CD8-positive, alpha-beta memory T cell (primary cell): ENCODE data around the gene CLEC4C. TPM values are rescaled to one million over a fixed set of nuclear protein-coding genes. Genes with fewer than 3 reads are reported as not detected.
"Not testable (repeated sequence)": the region's sequence is repeated elsewhere in the genome, so short reads cannot be mapped to it uniquely, and the experiment has no call there.

ENCODE experiments used
- CTCF ChIA-PET: fragments of 350-600 bp; sonication (Branson Sonifier 250); formaldehyde crosslinking; loops from one replicate; lab custom pipeline; 2021; ENCODE audit warnings: antibody characterized with exemption; lab: Charles Lee
- POLR2A ChIA-PET: fragments of 350-600 bp; sonication (Branson Sonifier 250); formaldehyde crosslinking; loops from one replicate; lab custom pipeline; 2021; ENCODE audit warnings: antibody characterized with exemption; lab: Charles Lee
- DNase-seq, 5 donors: peaks; one replicate each; pipeline versions ENCODE4 v3.0.0 to v3.0.0-alpha.2; 2020 to 2022; ENCODE audit warnings: mixed read lengths in 1 of 5
- H3K27ac ChIP-seq: one replicate; pipeline ENCODE4 v1.7.0; 2013; ENCODE audit warnings: low read depth, mild to moderate bottlenecking, low read length, moderate library complexity
- H3K27me3 ChIP-seq: 2 replicates; pipeline ENCODE4 v1.7.0; 2013; ENCODE audit warnings: low read length, mild to moderate bottlenecking; ENCODE audit not compliant: insufficient read depth, poor library complexity, severe bottlenecking
- H3K36me3 ChIP-seq: 2 replicates; pipeline ENCODE4 v1.7.0; 2013; ENCODE audit warnings: mild to moderate bottlenecking, low read length, moderate library complexity; ENCODE audit not compliant: insufficient read depth
- H3K4me1 ChIP-seq: 2 replicates; pipeline ENCODE4 v1.7.0; 2013; ENCODE audit warnings: mild to moderate bottlenecking, low read length, moderate library complexity; ENCODE audit not compliant: insufficient read depth
- H3K4me3 ChIP-seq: 2 replicates; pipeline ENCODE4 v1.7.0; 2013; ENCODE audit warnings: mild to moderate bottlenecking, low read length
- H3K9me3 ChIP-seq: 2 replicates; pipeline ENCODE4 v1.7.0; 2013; ENCODE audit warnings: mild to moderate bottlenecking, low read length
- H3K27ac Mint-ChIP-seq, 8 donors: one replicate each; pipeline ENCODE4 v1.8.0; 2020 to 2021; ENCODE audit warnings: mixed read lengths in 8 of 8, mild to moderate bottlenecking in 6 of 8, inconsistent platforms in 3 of 8, moderate library complexity in 3 of 8
- H3K27me3 Mint-ChIP-seq, 2 donors: one replicate each; pipeline ENCODE4 v1.8.0; 2020 to 2021; ENCODE audit warnings: mixed read lengths in 2 of 2, mild to moderate bottlenecking in 1 of 2, moderate library complexity in 1 of 2
- H3K36me3 Mint-ChIP-seq, 3 donors: one replicate each; pipeline ENCODE4 v1.8.0; 2020 to 2021; ENCODE audit warnings: mixed read lengths in 3 of 3, inconsistent platforms in 1 of 3, mild to moderate bottlenecking in 1 of 3
- H3K4me1 Mint-ChIP-seq, 3 donors: one replicate each; pipeline ENCODE4 v1.8.0; 2020 to 2021; ENCODE audit warnings: mixed read lengths in 3 of 3, inconsistent platforms in 1 of 3, mild to moderate bottlenecking in 1 of 3
- H3K4me3 Mint-ChIP-seq, 7 donors: one replicate each; pipeline ENCODE4 v1.8.0; 2020 to 2021; ENCODE audit warnings: mixed read lengths in 7 of 7, mild to moderate bottlenecking in 6 of 7, moderate library complexity in 4 of 7, inconsistent platforms in 2 of 7
- H3K9me3 Mint-ChIP-seq, 5 donors: one replicate each; pipeline ENCODE4 v1.8.0; 2020 to 2022; ENCODE audit warnings: mixed read lengths in 5 of 5, mild to moderate bottlenecking in 3 of 5, moderate library complexity in 2 of 5, inconsistent platforms in 1 of 5
- polyA plus RNA-seq: library from polyadenylated mRNA; unstranded; fragments of 300-500 nt; fragmentation: Illumina TruSeq; gene quantifications from one replicate; pipeline ENCODE4 v1.2.3, GENCODE V29; 2021
- total RNA-seq, 2 experiments: library from RNA; stranded (reverse); gene quantifications; one replicate each; pipeline ENCODE4 v1.2.3, GENCODE V29; 2021

CLEC4C gene
- total and polyA plus RNA-seq, 3 experiments from 2014 or later = not detected

DNA sequence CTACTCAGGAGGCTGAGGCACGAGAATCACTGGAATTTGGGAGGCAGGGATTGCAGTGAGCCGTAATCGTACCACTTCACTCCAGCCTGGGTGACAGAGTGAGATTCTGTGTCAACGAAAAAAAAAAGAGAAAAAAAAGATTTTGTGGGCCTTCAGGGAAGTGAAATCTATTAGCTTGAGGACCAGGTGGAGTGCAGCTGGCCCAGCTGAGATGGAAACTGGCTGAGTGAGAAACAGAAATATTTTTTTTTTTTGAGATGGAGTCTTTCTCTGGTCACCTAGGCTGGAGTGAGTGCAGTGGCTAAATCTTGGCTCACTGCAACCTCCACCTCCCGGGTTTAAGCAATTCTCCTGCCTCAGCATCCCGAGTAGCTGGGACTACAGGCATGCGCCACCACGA, 2.3 kb upstream of the CLEC4C start:
- Histone ChIP-seq H3K4me1 (no peaks in the 10 kb centered on the region), H3K27ac (no peak overlapping the region), H3K9me3 (no peaks in the 10 kb centered on the region), H3K36me3 (no peaks in the 10 kb centered on the region), H3K4me3 (no peak overlapping the region), H3K27me3 (no peaks in the 10 kb centered on the region)
- H3K4me1 Mint-ChIP-seq = peaks cover 5 to 25% (median 6%) of the 10 kb centered on the region in 3 donors
- POLR2A ChIA-PET = no interaction called here
- no peak overlapping the region for H3K4me3 Mint-ChIP-seq
- H3K27ac Mint-ChIP-seq = no peak overlapping the region
- H3K36me3 Mint-ChIP-seq = no peaks in the 10 kb centered on the region
- CTCF ChIA-PET = no interaction called here
- H3K27me3 Mint-ChIP-seq = peaks cover 5% of the 10 kb centered on the region in 2 donors
- peaks cover 0 to 2% (median 0%) of the 10 kb centered on the region in 5 donors for H3K9me3 Mint-ChIP-seq
- DNase-seq = no peak

DNA sequence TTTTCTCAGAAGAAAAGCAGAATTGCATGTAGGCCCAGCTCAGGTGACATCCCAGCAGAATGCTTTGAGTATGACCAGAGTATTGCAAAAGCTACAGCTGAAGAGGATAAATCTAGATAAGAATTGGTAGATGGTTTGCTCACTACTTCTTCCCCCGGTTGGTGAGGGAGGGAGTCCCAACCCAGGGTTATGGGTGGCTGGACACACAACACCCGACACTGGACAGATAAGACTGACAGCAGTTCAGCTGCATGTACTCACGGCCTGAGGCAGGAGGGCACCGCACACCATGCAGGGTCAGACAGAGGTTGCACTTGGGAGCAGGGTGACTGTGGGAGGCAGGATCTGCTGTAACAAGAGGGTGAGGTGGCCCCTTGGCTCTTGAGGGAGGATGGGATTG, 1.7 kb upstream of the CLEC4C start:
- Mint-ChIP-seq H3K27me3 (peaks cover 5% of the 10 kb centered on the region in 2 donors), H3K4me3 (no peak overlapping the region), H3K36me3 (no peaks in the 10 kb centered on the region), H3K4me1 (peaks cover 5 to 21% (median 6%) of the 10 kb centered on the region in 3 donors), H3K9me3 (peaks cover 0 to 2% (median 0%) of the 10 kb centered on the region in 5 donors), H3K27ac (no peak overlapping the region)
- Histone ChIP-seq H3K9me3 (no peaks in the 10 kb centered on the region), H3K27ac (no peak overlapping the region), H3K36me3 (no peaks in the 10 kb centered on the region), H3K4me3 (no peak overlapping the region), H3K27me3 (no peaks in the 10 kb centered on the region), H3K4me1 (no peaks in the 10 kb centered on the region)
- DNase-seq = no peak
- CTCF ChIA-PET = no interaction called here
- POLR2A ChIA-PET = no interaction called here

- no peaks in the 10 kb centered on the region for H3K4me1 Mint-ChIP-seq
- Histone ChIP-seq H3K4me3 (no peak overlapping the region), H3K27me3 (no peaks in the 10 kb centered on the region), H3K27ac (no peak overlapping the region), H3K4me1 (no peaks in the 10 kb centered on the region), H3K36me3 (no peaks in the 10 kb centered on the region), H3K9me3 (no peaks in the 10 kb centered on the region)
- POLR2A ChIA-PET = no interaction called here
- no peak for DNase-seq
- H3K27me3 Mint-ChIP-seq = peaks cover 5 to 10% of the 10 kb centered on the region in 2 donors
- peaks cover 0 to 2% (median 0%) of the 10 kb centered on the region in 5 donors for H3K9me3 Mint-ChIP-seq
- H3K27ac Mint-ChIP-seq = no peak overlapping the region
- CTCF ChIA-PET = no interaction called here
- no peaks in the 10 kb centered on the region for H3K36me3 Mint-ChIP-seq
- H3K4me3 Mint-ChIP-seq = no peak overlapping the region
These were observed 14.2 kb downstream of the CLEC4C start for GRCh38 chr12:7732993-7733392.

DNA sequence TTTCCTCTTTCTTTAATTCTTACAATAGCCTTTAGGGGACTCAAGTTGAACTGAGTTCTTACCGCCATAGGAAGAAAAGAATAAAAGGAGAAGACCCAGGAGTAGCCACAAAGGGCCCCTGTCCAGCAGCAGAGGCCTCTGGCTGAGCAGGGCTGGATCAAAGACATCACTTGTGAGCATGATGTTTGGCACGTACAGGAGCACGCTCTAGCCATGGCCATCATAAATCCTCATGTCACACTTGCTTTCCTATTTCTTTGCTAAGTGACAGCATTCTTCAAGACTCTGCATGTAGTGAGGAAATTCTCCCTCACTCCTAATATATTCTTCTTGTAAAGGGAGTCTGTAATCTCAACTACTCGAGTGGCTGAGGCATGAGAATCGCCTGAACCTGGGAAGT, 15.7 kb downstream of the CLEC4C start:
- no peaks in the 10 kb centered on the region for H3K9me3 ChIP-seq
- peaks cover 0 to 2% (median 0%) of the 10 kb centered on the region in 5 donors for H3K9me3 Mint-ChIP-seq
- peaks cover 5 to 16% of the 10 kb centered on the region in 2 donors for H3K27me3 Mint-ChIP-seq
- H3K27me3 ChIP-seq = no peaks in the 10 kb centered on the region
- H3K4me3 ChIP-seq = no peak overlapping the region
- no peaks in the 10 kb centered on the region for H3K36me3 ChIP-seq
- no peak for DNase-seq
- no peak overlapping the region for H3K27ac ChIP-seq
- no peak overlapping the region for H3K27ac Mint-ChIP-seq
- ChIA-PET CTCF (no interaction called here), POLR2A (no interaction called here)
- no peaks in the 10 kb centered on the region for H3K4me1 ChIP-seq
- H3K4me1 Mint-ChIP-seq = no peaks in the 10 kb centered on the region
- no peak overlapping the region for H3K4me3 Mint-ChIP-seq
- H3K36me3 Mint-ChIP-seq = no peaks in the 10 kb centered on the region

DNA sequence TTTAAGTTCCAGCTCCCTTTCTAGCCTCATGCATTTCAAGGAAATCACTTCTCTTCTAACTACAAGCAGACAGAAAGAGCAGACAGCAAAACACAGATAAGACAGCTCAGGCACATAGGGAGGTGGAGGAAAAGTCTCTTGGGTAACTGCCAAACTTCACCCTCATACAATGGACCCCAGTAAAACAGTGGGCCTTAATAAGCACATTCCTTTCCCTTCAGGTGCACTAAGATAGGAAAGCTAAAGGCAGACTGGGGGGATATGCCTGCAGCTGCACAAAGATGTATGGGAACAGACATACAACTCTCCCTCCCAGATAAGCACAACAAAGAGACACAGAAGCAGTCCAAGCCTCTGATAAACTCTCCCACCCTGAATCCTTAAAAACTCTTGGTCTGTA, 16.2 kb downstream of the CLEC4C start:
- H3K4me3 Mint-ChIP-seq, H3K36me3 ChIP-seq, H3K27me3 ChIP-seq, H3K27ac Mint-ChIP-seq, H3K9me3 Mint-ChIP-seq, H3K27ac ChIP-seq, H3K4me1 Mint-ChIP-seq, H3K4me3 ChIP-seq, H3K9me3 ChIP-seq, H3K4me1 ChIP-seq, CTCF ChIA-PET, H3K36me3 Mint-ChIP-seq, DNase-seq, POLR2A ChIA-PET: not testable (repeated sequence)
- peaks cover 5 to 19% of the 10 kb centered on the region in 2 donors for H3K27me3 Mint-ChIP-seq

- peaks cover 0 to 2% (median 0%) of the 10 kb centered on the region in 5 donors for H3K9me3 Mint-ChIP-seq
- DNase-seq = no peak
- ChIA-PET CTCF (no interaction called here), POLR2A (no interaction called here)
- Histone ChIP-seq H3K27ac (no peak overlapping the region), H3K9me3 (no peaks in the 10 kb centered on the region), H3K4me1 (no peaks in the 10 kb centered on the region), H3K36me3 (no peaks in the 10 kb centered on the region), H3K27me3 (no peaks in the 10 kb centered on the region), H3K4me3 (no peak overlapping the region)
- peaks cover 8 to 24% of the 10 kb centered on the region in 2 donors for H3K27me3 Mint-ChIP-seq
- no peak overlapping the region for H3K27ac Mint-ChIP-seq
- no peaks in the 10 kb centered on the region for H3K36me3 Mint-ChIP-seq
- no peak overlapping the region for H3K4me3 Mint-ChIP-seq
- no peaks in the 10 kb centered on the region for H3K4me1 Mint-ChIP-seq
These were observed 17.4 kb downstream of the CLEC4C start for GRCh38 chr12:7729746-7730145.

- POLR2A ChIA-PET = no interaction called here
- no peaks in the 10 kb centered on the region for H3K4me1 Mint-ChIP-seq
- H3K36me3 Mint-ChIP-seq = no peaks in the 10 kb centered on the region
These were observed 23.2 kb downstream of the CLEC4C start for GRCh38 chr12:7723926-7724325.

DNA sequence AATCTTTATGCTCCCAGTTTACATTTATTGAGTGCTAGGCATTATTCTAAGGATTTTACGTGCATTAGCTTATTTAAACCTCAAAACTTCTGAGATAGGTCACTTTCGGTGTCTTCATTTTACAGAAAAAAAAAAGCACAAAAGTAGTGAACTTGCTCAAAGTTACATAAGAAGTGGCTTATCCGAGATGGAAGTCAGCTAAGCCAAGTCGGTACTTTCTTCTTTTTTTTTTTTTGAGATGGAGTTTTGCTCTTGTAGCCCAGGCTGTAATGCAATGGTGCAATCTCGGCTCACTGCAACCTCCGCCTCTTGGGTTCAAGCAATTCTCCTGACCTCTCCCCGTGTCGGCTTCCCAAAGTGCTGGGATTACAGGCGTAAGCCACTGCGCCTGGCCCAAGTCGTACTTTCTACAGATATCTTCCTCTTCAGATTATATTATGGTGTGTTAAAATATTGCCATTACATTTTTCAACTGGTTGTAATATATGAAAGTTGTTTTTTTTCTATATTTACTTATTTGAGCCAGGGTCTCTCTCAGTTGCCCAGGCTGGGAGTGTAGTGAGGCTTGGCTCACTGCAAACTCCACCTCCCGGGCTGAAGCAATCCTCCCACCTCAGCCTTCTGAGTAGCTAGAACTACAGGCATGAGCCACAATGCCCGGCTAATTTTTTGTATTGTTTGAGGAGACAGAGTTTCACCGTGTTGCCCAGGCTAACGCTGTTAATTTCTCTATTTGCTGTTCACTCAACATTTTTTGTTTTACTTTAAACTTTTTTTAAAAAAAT, 27.0 kb downstream of the CLEC4C start:
- POLR2A ChIA-PET = no interaction called here
- H3K4me3 Mint-ChIP-seq = no peak overlapping the region
- peaks cover 3 to 25% of the 10 kb centered on the region in 2 donors for H3K27me3 Mint-ChIP-seq
- H3K27ac Mint-ChIP-seq = peak overlapping the region in 1 of 8 donors; percentile 77
- Histone ChIP-seq H3K36me3 (no peaks in the 10 kb centered on the region), H3K27ac (no peak overlapping the region), H3K4me1 (no peaks in the 10 kb centered on the region), H3K4me3 (no peak overlapping the region), H3K9me3 (no peaks in the 10 kb centered on the region), H3K27me3 (no peaks in the 10 kb centered on the region)
- H3K4me1 Mint-ChIP-seq = no peaks in the 10 kb centered on the region
- CTCF ChIA-PET = interaction anchor here (0.7 kb wide), 2 partner anchors 86 to 233 kb away, joined by 3 read pairs; no protein-coding TSS in a partner anchor
- H3K36me3 Mint-ChIP-seq = no peaks in the 10 kb centered on the region
- no peaks in the 10 kb centered on the region for H3K9me3 Mint-ChIP-seq
- DNase-seq = no peak

More at GRCh38 chr12:7723926-7724325, 23.2 kb downstream of the CLEC4C start:
- peaks cover 0 to 2% (median 0%) of the 10 kb centered on the region in 5 donors for H3K9me3 Mint-ChIP-seq
- Histone ChIP-seq H3K4me3 (no peak overlapping the region), H3K27me3 (no peaks in the 10 kb centered on the region), H3K27ac (no peak overlapping the region), H3K9me3 (no peaks in the 10 kb centered on the region), H3K36me3 (no peaks in the 10 kb centered on the region), H3K4me1 (no peaks in the 10 kb centered on the region)
- H3K27ac Mint-ChIP-seq = peak overlapping the region in 1 of 8 donors; percentile 3
- peaks cover 9 to 34% of the 10 kb centered on the region in 2 donors for H3K27me3 Mint-ChIP-seq
- CTCF ChIA-PET = no interaction called here
- H3K4me3 Mint-ChIP-seq = no peak overlapping the region
- no peak for DNase-seq
